ENCODE measurements around the gene CCL13.
A peak's percentile ranks its signal among the peaks of the same experiment; 100 is the strongest.
"Not testable (repeated sequence)": the region's sequence is repeated elsewhere in the genome, so short reads cannot be mapped to it uniquely, and the experiment has no call there.

The CCL13 gene

DNA sequence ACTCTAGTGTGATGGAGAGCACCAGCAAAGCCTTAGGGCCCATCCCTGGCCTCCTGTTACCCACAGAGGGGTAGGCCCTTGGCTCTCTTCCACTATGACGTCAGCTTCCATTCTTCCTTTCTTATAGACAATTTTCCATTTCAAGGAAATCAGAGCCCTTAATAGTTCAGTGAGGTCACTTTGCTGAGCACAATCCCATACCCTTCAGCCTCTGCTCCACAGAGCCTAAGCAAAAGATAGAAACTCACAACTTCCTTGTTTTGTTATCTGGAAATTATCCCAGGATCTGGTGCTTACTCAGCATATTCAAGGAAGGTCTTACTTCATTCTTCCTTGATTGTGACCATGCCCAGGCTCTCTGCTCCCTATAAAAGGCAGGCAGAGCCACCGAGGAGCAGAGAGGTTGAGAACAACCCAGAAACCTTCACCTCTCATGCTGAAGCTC lies 37.2 kb upstream of the CCL13 start, which contains the start of gene CCL8:
Gene CCL8 (plus strand): TSS at position 397 of the 445 bp plus-strand sequence. CDS start 67 bp downstream, outside the sequence.
- Histone ChIP-seq H3K4me2 (peak within 1 kb of the TSS in 5 of 11 experiments; percentile 18 to 92 (median 75); a peak in 9 of 22 replicates), H3K27me3 (no peaks in the 10 kb centered on the region), H3K4me1 (peaks cover 0 to 88% (median 17%) of the 10 kb centered on the region in 10 experiments; a peak in 16 of 20 replicates), H4K20me1 (no peaks in the 10 kb centered on the region), H3K4me3 (peak within 1 kb of the TSS in 3 of 10 experiments; percentile 27 to 48 (median 44); a peak in 6 of 20 replicates), H3K27ac (peak within 1 kb of the TSS in 3 of 11 experiments; percentile 50 to 74 (median 68); a peak in 6 of 22 replicates), H3K9ac (peak within 1 kb of the TSS in 3 of 11 experiments; percentile 29 to 72 (median 62); a peak in 4 of 22 replicates), H3K36me3 (peaks cover 0 to under 1% (median 0%) of the 10 kb centered on the region in 11 experiments; a peak in 1 of 22 replicates), H3K9me3 (replicated peaks in 1 of 11) (peaks cover 0 to 7% (median 0%) of the 10 kb centered on the region in 11 experiments; a peak in 7 of 22 replicates)
- TF ChIP-seq Cebpa-rat (IDR thresholded peaks at IDR 0.05): no peak

DNA sequence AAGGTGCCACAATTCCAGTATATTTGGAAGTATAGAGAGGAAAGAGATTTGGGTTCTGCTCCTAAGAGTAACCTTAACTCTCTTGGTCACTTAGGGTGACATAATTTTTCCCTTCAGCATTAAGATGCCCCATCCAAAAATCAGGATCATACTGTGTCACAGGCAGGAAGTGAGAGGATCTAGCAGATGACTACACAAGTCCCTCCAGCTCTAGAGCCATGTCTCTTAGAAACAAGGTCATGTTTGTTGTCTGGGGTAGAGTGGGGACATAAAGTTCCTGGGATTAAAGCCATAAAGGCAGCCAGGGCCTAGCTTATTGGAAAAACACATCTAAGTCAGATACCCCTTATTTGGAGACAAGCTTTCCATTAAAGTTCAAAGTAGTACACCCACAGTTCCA lies 34.3 kb upstream of the CCL13 start:
- Histone ChIP-seq H3K27me3 (no peaks in the 10 kb centered on the region), H3K9me3 (replicated peaks in 1 of 11) (peaks cover 3 to 22% (median 16%) of the 10 kb centered on the region in 11 experiments; a peak in 15 of 22 replicates), H3K36me3 (peaks cover 0 to 11% (median 0%) of the 10 kb centered on the region in 11 experiments; a peak in 1 of 22 replicates), H3K4me3 (0 out of 20 replicates have a peak overlapping the region, but pooled peaks of 1 of the 10 experiments have one; percentile 48), H4K20me1 (no peaks in the 10 kb centered on the region), H3K27ac (peak overlapping the region in 3 of 11 experiments; percentile 5 to 68 (median 7); a peak in 2 of 22 replicates), H3K9ac (no peak overlapping the region; a peak in 1 of 22 replicates), H3K4me1 (peaks cover 0 to 62% (median 2%) of the 10 kb centered on the region in 10 experiments; a peak in 7 of 20 replicates), H3K4me2 (peak overlapping the region in 2 of 11 experiments; percentile 90 to 92; a peak in 4 of 22 replicates)
- no peak for TF ChIP-seq Cebpa-rat (IDR thresholded peaks at IDR 0.05)

GRCh38 chr17:34327580-34327979 lies 28.7 kb upstream of the CCL13 start:
- H3K4me1 ChIP-seq, H4K20me1 ChIP-seq, H3K9ac ChIP-seq, H3K27ac ChIP-seq, H3K4me2 ChIP-seq, H3K4me3 ChIP-seq, H3K27me3 ChIP-seq: not testable (repeated sequence)
- H3K36me3 ChIP-seq: peaks cover 0 to 11% (median 0%) of the 10 kb centered on the region in 11 experiments; a peak in 1 of 22 replicates
- peaks cover 3 to 22% (median 16%) of the 10 kb centered on the region in 11 experiments; a peak in 15 of 22 replicates for H3K9me3 ChIP-seq (replicated peaks in 1 of 11)

DNA sequence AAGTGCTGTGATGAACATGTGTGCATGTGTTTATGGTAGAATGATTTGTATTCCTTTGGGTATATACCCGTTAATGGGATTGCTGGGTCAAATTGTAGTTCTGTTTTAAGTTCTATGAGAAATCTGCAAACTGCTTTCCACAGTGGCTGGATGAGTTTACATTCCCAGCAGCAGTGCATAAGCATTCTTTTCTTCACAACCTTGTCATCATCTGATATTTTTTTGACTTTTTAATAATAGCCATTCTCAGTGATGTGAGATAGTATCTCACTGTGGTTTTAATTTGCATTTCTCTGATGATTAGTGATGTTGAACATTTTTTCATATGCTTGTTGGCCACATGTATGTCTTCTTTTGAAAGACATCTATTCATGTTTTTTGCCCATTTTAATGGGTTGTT lies 18.6 kb upstream of the CCL13 start:
- Histone ChIP-seq H3K27me3 (no peaks in the 10 kb centered on the region), H3K4me1 (peaks cover 0 to 12% (median 2%) of the 10 kb centered on the region in 10 experiments; a peak in 3 of 20 replicates), H3K27ac (no peak overlapping the region), H3K36me3 (no peaks in the 10 kb centered on the region), H3K9ac (no peak overlapping the region), H4K20me1 (no peaks in the 10 kb centered on the region), H3K4me2 (peak overlapping the region in 4 of 11 experiments; percentile 7 to 48 (median 16); a peak in 5 of 22 replicates), H3K4me3 (no peak overlapping the region), H3K9me3 (replicated peaks in 1 of 11) (no peaks in the 10 kb centered on the region)
- TF ChIP-seq Cebpa-rat (IDR thresholded peaks at IDR 0.05): no peak

DNA sequence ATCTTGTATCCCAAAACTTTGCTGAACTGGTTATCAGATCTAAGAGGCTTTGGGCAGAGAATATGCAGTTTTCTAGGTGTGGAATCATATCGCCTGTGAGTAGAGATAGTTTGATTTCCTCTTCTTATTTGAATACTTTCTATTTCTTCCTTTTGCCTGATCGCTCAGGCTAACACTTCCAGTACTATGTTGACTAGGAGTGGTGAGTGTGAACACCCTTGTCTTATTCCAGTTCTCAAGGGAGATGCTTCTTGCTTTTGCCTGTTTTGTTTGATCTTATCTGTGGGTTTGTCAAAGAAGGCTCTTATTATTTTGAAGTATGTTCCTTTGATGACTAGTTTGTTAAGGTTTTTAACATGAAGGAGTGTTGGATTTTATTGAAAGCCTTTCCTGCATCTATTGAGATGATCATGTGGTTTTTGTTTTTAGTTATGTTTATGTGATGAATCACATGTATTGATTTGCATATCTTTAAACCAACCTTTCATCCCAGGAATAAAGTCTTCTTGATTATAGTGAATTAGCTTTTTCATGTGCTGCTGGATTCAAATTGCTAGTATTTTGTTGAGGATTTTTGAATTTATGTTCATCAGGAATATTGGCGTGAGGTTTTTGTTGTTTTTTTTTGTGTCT lies 17.0 kb upstream of the CCL13 start:
- Histone ChIP-seq H3K9ac (no peak overlapping the region), H3K27me3 (no peaks in the 10 kb centered on the region), H3K9me3 (replicated peaks in 1 of 11) (no peaks in the 10 kb centered on the region), H4K20me1 (no peaks in the 10 kb centered on the region), H3K27ac (no peak overlapping the region), H3K4me3 (no peak overlapping the region), H3K4me1 (peaks cover 0 to 12% (median 2%) of the 10 kb centered on the region in 10 experiments; a peak in 3 of 20 replicates), H3K36me3 (no peaks in the 10 kb centered on the region), H3K4me2 (no peak overlapping the region)
- TF ChIP-seq Cebpa-rat (IDR thresholded peaks at IDR 0.05): no peak

DNA sequence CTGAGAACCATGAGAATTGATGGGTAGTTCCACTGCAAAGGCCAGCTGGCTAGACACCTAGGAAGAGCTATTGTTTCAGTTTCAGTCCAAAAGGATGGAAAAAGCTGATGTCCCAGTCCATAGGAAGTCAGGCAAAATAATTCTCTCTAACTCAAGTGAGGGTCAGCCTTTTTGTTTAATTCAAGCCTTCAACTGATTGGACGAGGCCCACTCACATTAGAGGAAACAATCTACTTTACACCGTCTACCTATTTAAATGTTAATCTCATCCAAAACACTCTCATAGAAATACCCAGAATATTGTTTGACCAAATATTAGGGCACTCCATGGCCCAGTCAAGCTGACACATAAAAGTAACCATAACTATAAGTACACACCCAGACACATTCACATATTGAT lies 14.4 kb upstream of the CCL13 start:
- Histone ChIP-seq H3K27ac (no peak overlapping the region), H3K9me3 (replicated peaks in 1 of 11) (no peaks in the 10 kb centered on the region), H3K4me2 (no peak overlapping the region), H3K4me1 (peaks cover 0 to 12% (median 5%) of the 10 kb centered on the region in 10 experiments; a peak in 6 of 20 replicates), H4K20me1 (no peaks in the 10 kb centered on the region), H3K36me3 (no peaks in the 10 kb centered on the region), H3K27me3 (no peaks in the 10 kb centered on the region), H3K4me3 (no peak overlapping the region), H3K9ac (no peak overlapping the region)
- TF ChIP-seq Cebpa-rat (IDR thresholded peaks at IDR 0.05): no peak

DNA sequence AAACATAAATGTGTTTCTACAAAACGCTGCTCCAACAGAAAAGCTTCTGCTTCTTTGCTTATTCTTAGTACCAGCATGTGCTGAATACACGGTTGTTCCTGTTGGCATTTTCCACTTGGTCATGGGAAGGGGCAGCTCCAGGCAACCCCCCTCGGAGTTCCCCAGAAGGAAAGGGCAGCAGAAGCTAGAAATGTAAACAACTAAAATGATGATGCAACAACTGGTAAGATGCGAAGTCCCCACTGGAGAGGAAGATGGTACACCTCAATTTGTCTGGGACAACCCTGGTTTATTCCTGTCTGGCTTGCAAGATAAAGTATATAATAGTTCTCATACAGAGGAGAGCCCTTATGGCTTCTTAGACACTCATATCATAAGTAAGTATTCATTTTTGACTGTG lies 9.2 kb upstream of the CCL13 start:
- H3K27me3 ChIP-seq: no peaks in the 10 kb centered on the region
- peaks cover 0 to 13% (median 0%) of the 10 kb centered on the region in 10 experiments; a peak in 3 of 20 replicates for H3K4me1 ChIP-seq
- no peaks in the 10 kb centered on the region for H3K36me3 ChIP-seq
- peak in 2 of 11 experiments; percentile 14 to 48; a peak in 1 of 22 replicates for TF ChIP-seq Cebpa-rat (IDR thresholded peaks at IDR 0.05)
- no peak overlapping the region; a peak in 1 of 22 replicates for H3K27ac ChIP-seq
- H3K4me3 ChIP-seq: no peak overlapping the region
- H4K20me1 ChIP-seq: no peaks in the 10 kb centered on the region
- H3K9ac ChIP-seq: no peak overlapping the region
- H3K4me2 ChIP-seq: peak overlapping the region in 2 of 11 experiments; percentile 50 to 53; a peak in 3 of 22 replicates
- no peaks in the 10 kb centered on the region for H3K9me3 ChIP-seq (replicated peaks in 1 of 11)

DNA sequence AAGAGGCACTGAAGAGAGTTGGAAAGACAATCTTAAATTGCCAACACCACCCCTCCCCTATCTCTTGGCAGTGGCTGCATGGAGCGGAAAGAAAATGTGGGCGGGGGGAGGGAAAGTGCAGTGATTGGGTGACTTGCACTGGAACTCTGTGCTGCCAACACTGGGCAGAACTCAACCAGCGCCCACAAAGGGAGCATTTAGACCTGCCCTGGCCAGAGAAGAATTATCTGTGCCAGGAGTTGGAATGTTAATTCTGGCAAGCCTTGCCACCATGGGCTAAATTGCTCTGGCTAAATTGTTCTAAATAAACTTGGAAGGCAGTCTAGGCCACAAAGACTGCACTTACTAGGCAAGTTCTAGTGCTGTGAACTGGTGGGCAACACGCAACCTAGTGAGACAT lies 6.5 kb upstream of the CCL13 start:
- no peak for TF ChIP-seq Cebpa-rat (IDR thresholded peaks at IDR 0.05)
- peaks cover 0 to 20% (median 0%) of the 10 kb centered on the region in 10 experiments; a peak in 8 of 20 replicates for H3K4me1 ChIP-seq
- H3K4me2 ChIP-seq: no peak overlapping the region
- no peaks in the 10 kb centered on the region for H4K20me1 ChIP-seq
- H3K4me3 ChIP-seq: no peak overlapping the region
- H3K27ac ChIP-seq: no peak overlapping the region
- H3K27me3 ChIP-seq: no peaks in the 10 kb centered on the region
- no peaks in the 10 kb centered on the region for H3K36me3 ChIP-seq
- no peak overlapping the region for H3K9ac ChIP-seq
- H3K9me3 ChIP-seq (replicated peaks in 1 of 11): peaks cover 0 to 14% (median 5%) of the 10 kb centered on the region in 11 experiments; a peak in 10 of 22 replicates

DNA sequence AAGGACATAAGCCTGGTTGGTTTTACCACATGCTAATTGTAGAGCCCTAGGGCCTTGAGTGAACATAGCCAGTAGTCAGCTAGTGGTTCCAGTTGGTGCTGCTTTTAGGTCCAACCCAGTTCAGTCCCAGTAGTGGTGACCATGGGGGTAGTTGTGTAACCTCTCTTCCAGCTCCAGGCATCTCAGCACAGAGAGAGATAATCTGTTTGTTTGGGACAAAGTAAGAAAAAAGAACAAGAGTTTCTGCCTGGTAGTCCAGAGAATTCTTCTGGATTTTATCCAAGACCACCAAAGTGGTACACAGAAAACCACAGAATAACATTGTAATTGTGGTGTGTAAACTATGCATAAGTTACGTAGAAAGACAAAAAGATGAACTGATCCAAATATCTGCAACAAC lies 5.2 kb upstream of the CCL13 start:
- H3K27ac ChIP-seq: no peak overlapping the region
- no peaks in the 10 kb centered on the region for H3K27me3 ChIP-seq
- TF ChIP-seq Cebpa-rat (IDR thresholded peaks at IDR 0.05): no peak
- no peak overlapping the region for H3K4me3 ChIP-seq
- no peak overlapping the region for H3K4me2 ChIP-seq
- H3K4me1 ChIP-seq: peaks cover 0 to 34% (median 2%) of the 10 kb centered on the region in 10 experiments; a peak in 10 of 20 replicates
- peaks cover 0 to 14% (median 5%) of the 10 kb centered on the region in 11 experiments; a peak in 10 of 22 replicates for H3K9me3 ChIP-seq (replicated peaks in 1 of 11)
- no peaks in the 10 kb centered on the region for H3K36me3 ChIP-seq
- no peak overlapping the region for H3K9ac ChIP-seq
- no peaks in the 10 kb centered on the region for H4K20me1 ChIP-seq

Measured in BLaER1 treated with 17β-estradiol and CSF1 and Interleukin-3, amounts not matched to agents 10 nM and 100 nM (cell line).